GM21723 (cell line): ENCODE measurements around the gene TAF1C.

Experiments
- ATAC-seq: cut with Tn5 transposase; IDR thresholded peaks from one replicate; pipeline ENCODE4 v1.9.1; 2021; ENCODE audit warnings: mild to moderate bottlenecking, moderate library complexity; ENCODE audit not compliant: unreplicated experiment

The TAF1C gene

DNA sequence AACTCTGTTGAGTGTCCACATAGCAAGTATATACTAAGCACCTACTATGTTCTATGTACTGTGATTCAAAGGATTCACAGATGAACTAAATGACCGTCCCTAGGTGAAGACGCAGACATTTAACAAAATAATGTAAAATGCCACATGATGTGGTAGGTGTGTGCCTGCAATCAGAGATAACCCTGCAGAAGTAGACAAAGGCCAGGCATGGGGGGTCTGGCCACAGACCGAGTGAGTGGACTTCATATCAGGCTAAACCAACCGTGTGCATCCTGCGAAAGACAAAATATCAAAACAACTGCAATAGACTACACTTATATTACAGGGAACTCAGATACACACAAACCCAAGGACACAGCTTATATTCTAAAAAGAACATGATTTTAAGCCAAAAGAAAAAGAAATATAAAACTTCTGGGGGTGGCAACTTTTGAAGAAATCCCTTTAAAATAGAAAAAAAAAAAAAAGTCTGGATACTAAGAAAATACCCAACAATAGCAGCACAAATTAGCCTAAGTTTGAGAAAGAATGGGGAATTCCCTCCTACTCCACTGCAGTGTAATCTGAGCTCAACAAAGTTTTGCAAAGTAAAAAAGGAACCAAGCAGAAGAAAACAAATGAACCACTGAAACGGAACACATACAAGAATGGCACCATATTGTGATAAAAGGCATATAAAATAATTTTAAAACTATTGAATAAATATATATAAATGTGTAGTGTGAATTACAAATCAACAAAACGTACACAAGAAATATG, 54.2 kb downstream of the TAF1C start:
- no peak for ATAC-seq

DNA sequence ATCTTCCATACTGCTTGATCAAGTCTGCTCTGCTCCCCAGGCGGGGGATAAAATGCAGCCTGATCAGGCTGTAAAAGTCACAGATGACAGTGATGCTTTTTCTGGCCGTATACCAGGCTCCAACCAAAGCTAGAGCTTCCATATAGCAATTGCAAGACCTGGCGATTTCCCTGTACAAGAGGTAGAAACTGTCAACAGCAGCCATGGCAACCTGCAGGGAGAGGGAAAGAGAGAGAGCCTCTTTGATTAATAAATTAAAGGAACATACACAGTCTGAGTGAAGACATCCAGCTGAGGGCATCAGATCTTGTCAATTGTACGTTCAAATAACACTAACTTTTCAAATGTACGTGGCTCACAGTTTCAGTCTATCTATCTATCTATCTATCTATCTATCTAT, 55.7 kb downstream of the TAF1C start:
- no peak for ATAC-seq
